Measurements from ENCODE around the gene OGDHL. TPM values are rescaled to one million over a fixed set of nuclear protein-coding genes. Genes with fewer than 3 reads are reported as not detected.

OGDHL gene
- polyA plus RNA-seq, 1 donor from 2014 or later: 40.7 TPM

DNA sequence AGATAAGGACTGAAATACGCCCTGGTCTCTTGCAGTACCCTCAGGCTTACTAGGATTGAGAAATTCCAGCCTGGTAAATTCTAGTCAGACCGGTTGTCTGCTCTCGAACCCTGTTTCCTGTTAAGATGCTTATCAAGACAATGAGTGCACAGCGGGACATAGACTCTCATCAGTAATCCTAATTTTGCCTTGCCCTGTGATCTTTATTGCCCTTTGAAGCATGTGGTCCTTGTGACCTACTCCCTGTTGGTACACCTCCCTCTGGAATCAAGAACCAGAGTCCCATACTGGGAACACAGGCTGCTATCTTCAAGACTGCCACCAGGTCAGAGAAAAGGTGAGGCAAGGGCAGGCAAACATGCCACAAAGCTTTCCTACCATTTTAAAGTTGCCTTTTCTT lies 75.5 kb downstream of the OGDHL start:
- no peaks in the 10 kb centered on the region for H3K9me2 ChIP-seq (ENCODE audit: insufficient read depth, low read length)
- TF ChIP-seq, protein P1, sequence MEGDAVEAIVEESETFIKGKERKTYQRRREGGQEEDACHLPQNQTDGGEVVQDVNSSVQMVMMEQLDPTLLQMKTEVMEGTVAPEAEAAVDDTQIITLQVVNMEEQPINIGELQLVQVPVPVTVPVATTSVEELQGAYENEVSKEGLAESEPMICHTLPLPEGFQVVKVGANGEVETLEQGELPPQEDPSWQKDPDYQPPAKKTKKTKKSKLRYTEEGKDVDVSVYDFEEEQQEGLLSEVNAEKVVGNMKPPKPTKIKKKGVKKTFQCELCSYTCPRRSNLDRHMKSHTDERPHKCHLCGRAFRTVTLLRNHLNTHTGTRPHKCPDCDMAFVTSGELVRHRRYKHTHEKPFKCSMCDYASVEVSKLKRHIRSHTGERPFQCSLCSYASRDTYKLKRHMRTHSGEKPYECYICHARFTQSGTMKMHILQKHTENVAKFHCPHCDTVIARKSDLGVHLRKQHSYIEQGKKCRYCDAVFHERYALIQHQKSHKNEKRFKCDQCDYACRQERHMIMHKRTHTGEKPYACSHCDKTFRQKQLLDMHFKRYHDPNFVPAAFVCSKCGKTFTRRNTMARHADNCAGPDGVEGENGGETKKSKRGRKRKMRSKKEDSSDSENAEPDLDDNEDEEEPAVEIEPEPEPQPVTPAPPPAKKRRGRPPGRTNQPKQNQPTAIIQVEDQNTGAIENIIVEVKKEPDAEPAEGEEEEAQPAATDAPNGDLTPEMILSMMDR (IDR thresholded peaks at IDR 0.05; ENCODE audit: poor library complexity, severe bottlenecking): no peak
- TF ChIP-seq EP300 (conservative IDR thresholded peaks at IDR 0.05; ENCODE audit: poor library complexity, severe bottlenecking) (no peak), EZH2 (IDR thresholded peaks at IDR 0.05; ENCODE audit: borderline replicate concordance, insufficient read depth, low read length, poor library complexity, severe bottlenecking) (no peak), POLR2AphosphoS5 (IDR thresholded peaks at IDR 0.05) (no peak), TAF1 (IDR thresholded peaks at IDR 0.05; ENCODE audit: low read depth) (no peak), SMC3 (conservative IDR thresholded peaks at IDR 0.05; ENCODE audit: poor library complexity) (no peak), MXI1 (conservative IDR thresholded peaks at IDR 0.05; ENCODE audit: poor library complexity, severe bottlenecking) (no peak)
- TF ChIP-seq, protein P2, sequence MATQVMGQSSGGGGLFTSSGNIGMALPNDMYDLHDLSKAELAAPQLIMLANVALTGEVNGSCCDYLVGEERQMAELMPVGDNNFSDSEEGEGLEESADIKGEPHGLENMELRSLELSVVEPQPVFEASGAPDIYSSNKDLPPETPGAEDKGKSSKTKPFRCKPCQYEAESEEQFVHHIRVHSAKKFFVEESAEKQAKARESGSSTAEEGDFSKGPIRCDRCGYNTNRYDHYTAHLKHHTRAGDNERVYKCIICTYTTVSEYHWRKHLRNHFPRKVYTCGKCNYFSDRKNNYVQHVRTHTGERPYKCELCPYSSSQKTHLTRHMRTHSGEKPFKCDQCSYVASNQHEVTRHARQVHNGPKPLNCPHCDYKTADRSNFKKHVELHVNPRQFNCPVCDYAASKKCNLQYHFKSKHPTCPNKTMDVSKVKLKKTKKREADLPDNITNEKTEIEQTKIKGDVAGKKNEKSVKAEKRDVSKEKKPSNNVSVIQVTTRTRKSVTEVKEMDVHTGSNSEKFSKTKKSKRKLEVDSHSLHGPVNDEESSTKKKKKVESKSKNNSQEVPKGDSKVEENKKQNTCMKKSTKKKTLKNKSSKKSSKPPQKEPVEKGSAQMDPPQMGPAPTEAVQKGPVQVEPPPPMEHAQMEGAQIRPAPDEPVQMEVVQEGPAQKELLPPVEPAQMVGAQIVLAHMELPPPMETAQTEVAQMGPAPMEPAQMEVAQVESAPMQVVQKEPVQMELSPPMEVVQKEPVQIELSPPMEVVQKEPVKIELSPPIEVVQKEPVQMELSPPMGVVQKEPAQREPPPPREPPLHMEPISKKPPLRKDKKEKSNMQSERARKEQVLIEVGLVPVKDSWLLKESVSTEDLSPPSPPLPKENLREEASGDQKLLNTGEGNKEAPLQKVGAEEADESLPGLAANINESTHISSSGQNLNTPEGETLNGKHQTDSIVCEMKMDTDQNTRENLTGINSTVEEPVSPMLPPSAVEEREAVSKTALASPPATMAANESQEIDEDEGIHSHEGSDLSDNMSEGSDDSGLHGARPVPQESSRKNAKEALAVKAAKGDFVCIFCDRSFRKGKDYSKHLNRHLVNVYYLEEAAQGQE (IDR thresholded peaks at IDR 0.05; ENCODE audit: borderline replicate concordance): no peak
- no peak overlapping the region for H3K4me2 ChIP-seq (ENCODE audit: low read length)
- no peak overlapping the region for H3K27ac ChIP-seq (ENCODE audit: low read length)
- no peaks in the 10 kb centered on the region for H3F3A ChIP-seq (ENCODE audit: insufficient read depth, low read length, poor library complexity, severe bottlenecking)
- no peak overlapping the region for H3K4me3 ChIP-seq (ENCODE audit: low read length)
- H3K27me3 ChIP-seq (ENCODE audit: insufficient read depth, low read depth, low read length): peaks cover 31% of the 10 kb centered on the region
- H3K9me3 ChIP-seq (ENCODE audit: low read length): no peaks in the 10 kb centered on the region
- no peak overlapping the region for H3K9ac ChIP-seq (ENCODE audit: low read length)
- no peaks in the 10 kb centered on the region for H4K20me1 ChIP-seq (ENCODE audit: insufficient read depth)
- no peak overlapping the region for H2AFZ ChIP-seq (ENCODE audit: low read depth, low read length)
- no peaks in the 10 kb centered on the region for H3K36me3 ChIP-seq (ENCODE audit: insufficient read depth, low read length)
- no peaks in the 10 kb centered on the region for H3K79me2 ChIP-seq (replicated peaks; ENCODE audit: insufficient read depth, low read length)

Other genes with a start within 250 kb of the OGDHL start
- gene ERCC6, start 223.2 kb downstream of the OGDHL start, polyA plus RNA-seq: 13.9 and 16.8 TPM in 2 replicates
- gene SLC18A3, start 152.0 kb downstream of the OGDHL start, polyA plus RNA-seq: not detected in 2 replicates
- not detected in 2 replicates for gene CHAT, start 148.3 kb downstream of the OGDHL start, polyA plus RNA-seq
- not detected in 2 replicates for gene C10orf53, start 82.7 kb downstream of the OGDHL start, polyA plus RNA-seq
- 33.1 and 36.0 TPM in 2 replicates for gene PARG, start 179.7 kb upstream of the OGDHL start, polyA plus RNA-seq
- gene TIMM23B, start 179.7 kb upstream of the OGDHL start, polyA plus RNA-seq: 11.7 and 12.1 TPM in 2 replicates
- 23.3 and 25.6 TPM in 2 replicates for gene AGAP6, start 226.1 kb upstream of the OGDHL start, polyA plus RNA-seq

Data from neural cell (in vitro differentiated cells).